Activated CD4-positive, CD25-positive, alpha-beta regulatory T cell treated with anti-CD3 and anti-CD28 coated beads, Interleukin-2, amount 50 U/mL, for 16 hours (primary cell): ENCODE results near the gene CD38.
A peak's percentile ranks its signal among the peaks of the same experiment; 100 is the strongest.
"Not testable (repeated sequence)": the region's sequence is repeated elsewhere in the genome, so short reads cannot be mapped to it uniquely, and the experiment has no call there.

ENCODE experiments used
- DNase-seq: peaks from one replicate; pipeline ENCODE4 v3.0.0-alpha.2; 2020; ENCODE audit warnings: low read depth, low spot score

Gene CD38

DNA sequence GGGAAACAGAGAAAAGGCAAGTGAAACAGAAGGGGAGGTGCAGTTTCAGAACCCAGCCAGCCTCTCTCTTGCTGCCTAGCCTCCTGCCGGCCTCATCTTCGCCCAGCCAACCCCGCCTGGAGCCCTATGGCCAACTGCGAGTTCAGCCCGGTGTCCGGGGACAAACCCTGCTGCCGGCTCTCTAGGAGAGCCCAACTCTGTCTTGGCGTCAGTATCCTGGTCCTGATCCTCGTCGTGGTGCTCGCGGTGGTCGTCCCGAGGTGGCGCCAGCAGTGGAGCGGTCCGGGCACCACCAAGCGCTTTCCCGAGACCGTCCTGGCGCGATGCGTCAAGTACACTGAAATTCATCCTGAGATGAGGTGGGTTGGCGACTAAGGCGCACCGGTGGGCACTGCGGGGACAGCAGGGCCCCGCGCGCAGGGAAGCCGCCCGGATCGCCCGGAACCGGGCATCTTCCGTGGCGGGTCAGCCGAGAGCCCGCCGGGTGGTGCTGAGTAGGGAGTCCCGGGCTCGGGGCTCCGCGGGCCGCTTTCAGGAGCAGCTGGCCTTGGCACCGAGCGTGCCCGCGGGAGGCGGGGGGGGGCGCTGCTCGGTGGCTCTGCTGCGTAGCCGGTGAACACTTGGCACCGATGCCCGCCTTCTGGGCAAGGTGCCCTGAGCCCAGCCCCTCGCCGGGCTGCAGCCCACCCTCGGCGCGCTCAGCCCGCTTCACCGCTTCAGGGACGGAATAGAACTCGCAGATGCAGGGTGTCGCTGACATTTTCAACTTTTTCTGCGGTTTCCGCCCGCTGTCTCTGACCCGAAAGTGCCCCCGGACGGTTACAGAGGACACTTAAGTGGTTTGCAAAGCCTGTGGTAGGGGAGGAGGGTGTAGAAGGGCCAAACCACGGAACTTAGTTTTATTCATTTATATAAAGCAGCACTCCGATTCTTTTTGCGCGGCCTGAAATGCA is at the start of gene CD38:
CD38 (plus strand) TSS at position 40 of the 953 bp plus-strand sequence; CDS start at position 127, 87 bp downstream.
- no peak for DNase-seq

DNA sequence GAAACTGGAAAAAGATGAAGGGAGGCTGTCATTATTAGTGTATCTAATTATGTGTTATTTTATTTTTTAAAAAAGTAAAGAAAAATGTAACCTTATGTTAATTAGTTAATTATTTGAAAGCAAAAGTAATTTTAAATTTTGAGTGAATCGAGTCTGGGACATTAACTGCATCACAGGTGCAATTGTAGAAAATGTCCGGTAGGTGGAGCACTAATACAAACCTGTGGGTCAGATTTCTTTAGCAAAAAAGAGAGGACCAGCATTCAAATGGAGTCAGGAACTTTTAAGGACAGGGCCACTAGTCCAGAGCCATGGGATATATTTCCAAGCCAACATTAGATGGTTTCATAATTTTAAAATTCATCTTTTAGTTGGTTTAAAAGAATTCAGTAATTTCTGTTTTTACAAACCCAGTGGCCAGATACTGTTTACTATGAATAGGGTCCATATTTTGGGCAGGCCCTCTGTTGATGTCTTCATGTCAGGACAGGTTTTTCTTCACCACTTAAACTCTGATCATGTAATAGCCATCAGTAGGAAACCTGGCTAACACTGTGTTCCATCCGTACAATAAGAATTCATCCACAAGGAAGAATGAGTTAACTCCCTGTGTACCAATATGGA is 48.1 kb upstream of the CD38 start:
- peak; percentile 6 for DNase-seq

DNA sequence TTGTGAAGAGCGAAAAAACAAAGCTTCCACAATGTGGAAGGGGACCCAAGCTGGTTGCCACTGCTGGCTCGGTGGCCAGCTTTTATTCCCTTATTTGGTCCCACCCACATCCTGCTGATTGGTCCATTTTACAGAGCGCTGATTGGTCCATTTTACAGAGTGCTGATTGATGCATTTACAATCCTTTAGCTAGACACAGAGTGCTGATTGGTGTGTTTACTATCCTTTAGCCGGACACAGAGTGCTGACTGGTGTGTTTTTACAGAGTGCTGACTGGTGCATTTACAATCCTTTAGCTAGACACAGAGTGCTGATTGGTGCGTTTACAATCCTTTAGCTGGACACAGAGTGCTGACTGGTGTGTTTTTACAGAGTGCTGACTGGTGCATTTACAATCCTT is 45.1 kb upstream of the CD38 start:
- DNase-seq: not testable (repeated sequence)

DNA sequence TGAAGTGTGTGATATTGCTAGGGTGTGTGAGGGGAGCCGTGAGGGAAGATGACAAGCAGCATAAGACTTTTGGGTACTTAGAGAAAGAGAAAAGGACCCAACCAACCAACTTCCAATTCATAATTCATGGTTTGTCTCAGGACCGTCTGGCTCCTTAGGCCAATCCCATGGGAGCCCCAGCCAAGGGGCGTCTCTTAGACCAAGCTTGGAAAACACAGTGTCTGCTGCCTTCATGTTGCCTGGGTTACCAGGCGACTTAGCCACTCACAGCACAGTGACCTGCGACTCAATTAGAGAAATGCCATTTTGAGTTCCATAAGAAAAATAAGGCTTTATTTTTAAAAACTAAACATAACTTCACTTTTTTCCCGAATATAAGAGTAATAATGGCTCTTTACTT is 42.6 kb upstream of the CD38 start:
- no peak for DNase-seq

DNA sequence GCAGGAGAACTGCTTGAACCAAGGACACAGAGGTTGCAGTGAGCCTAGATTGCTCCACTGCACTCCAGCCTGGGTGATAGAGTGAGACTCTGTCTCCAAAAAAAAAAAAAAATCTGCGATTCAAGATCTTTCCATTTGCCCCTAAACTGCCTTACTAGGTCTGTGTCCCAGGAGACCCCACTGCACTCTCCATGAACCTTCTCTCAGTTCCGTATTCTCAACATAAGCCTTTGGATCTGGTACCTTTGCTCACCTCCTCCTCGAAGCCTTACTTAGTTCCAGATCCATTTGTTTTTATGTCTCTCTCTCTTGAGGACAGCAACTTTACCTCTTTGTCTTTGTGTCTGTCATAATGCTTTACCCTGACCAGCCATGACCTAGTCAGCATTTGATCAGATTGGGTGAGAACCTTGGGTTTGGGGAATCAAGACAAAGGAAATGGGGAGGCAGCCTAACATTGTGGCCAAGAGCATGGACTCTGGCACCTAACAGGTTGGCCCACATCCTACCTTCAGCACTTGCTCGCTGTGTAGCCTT is 41.5 kb upstream of the CD38 start:
- DNase-seq: no peak

DNA sequence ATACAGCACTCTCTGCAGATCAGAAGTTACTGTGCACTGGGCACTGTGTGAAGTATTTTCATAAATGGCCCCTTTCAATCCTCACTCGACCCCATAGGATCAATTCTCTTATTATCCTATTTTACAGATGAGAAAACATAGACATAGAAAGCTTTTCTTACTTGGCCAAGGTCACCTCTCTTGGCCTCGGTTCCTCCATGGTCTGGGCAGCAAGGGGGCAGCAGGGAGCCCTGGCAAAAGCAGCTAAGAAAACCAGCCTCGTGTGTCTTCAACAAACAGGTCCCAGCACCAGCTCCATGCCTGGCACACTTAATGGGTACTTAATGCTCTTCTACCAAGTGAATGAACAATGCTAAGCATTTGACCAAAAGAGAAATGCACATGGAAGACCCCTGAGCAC is 40.9 kb upstream of the CD38 start:
- DNase-seq: no peak

DNA sequence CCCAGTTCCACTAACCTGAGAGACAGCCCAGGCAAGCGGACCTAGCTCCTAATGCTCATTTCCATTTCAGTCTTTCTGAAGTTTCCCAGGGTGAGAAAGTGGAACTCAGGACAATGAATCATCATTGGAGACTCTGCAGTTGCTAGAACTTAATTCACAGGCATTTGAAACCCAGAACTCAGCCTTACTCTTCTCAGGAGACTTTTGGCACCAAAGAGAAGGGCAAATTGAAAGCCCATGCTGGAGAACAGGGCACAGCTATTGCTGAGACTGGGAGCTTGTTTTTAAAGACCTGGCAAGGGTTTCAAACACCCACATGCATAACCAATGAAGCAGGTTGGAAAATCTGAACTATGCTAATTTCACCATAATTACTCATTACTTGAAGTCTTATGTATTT is 39.3 kb upstream of the CD38 start:
- DNase-seq: no peak

DNA sequence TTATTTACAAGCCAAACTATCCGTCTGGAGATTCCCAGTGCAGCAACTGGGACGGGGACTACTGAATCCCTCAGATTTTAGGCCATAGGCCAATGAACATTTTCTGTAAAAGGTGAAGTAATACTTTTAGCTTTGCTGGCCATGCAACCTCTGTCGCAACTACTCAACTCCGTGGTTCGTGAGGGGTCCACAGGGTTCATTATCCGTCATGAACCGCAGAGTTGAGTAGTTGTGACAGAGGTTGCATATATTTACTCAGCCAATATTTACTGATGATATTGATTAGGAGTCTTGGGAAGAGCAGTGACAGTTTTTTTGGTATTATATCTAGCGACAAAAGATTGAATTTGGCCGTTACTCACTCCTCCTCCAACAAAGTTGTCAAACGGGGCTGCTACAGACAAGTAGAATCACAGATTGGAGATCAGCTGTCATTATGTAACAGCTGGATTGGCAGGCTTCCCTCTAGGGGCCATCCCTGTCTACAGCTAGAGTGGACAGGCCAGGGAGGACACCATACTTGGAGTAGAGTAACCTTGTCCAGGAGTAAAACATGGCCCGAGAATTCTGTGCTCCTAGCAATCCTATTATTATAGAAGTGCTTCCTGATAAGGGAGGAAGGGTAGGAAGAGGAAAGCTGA is 37.2 kb upstream of the CD38 start:
- DNase-seq: no peak

DNA sequence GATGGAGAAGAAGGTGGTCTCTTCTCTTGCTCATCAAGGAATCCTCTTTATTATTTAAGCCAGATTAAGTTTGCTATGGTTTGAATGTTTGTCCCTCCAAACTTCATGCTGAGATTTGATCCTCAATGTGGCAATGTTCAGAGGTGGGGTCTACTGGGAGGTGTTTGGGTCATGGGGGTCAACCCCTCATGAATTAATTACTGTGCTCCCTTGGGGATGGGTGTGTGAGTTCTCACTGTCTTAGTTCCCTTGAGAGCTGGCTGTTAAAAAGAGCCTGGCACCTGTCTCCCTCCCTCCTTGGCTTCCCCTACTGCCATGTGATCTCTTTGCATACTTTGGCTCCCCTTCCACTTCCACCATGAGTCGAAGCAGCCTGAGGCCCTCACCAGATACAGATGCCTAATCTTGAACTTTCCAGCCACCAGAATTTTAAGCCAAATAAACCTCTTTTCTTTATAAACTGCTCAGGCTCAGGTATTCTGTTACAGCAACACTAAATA is 36.0 kb upstream of the CD38 start:
- DNase-seq: no peak

DNA sequence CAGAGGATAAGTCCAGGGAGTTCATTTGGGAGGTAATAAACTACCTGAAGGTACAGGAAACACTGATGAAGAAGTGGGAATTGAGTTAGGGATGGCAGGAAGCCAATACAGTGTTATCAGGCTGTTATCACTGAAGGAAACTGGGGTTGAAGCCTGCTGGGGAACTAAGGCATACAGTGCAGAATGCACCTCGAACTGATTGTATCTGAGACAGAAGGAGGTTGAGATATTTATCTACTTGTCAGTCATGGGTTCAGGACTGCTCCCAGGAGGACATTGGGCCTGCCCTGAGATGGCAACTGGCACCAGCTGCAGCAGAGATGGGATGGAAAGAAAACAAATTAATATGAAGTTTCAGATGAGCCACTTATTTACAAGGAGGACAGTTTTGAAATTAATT is 35.5 kb upstream of the CD38 start:
- DNase-seq: no peak

DNA sequence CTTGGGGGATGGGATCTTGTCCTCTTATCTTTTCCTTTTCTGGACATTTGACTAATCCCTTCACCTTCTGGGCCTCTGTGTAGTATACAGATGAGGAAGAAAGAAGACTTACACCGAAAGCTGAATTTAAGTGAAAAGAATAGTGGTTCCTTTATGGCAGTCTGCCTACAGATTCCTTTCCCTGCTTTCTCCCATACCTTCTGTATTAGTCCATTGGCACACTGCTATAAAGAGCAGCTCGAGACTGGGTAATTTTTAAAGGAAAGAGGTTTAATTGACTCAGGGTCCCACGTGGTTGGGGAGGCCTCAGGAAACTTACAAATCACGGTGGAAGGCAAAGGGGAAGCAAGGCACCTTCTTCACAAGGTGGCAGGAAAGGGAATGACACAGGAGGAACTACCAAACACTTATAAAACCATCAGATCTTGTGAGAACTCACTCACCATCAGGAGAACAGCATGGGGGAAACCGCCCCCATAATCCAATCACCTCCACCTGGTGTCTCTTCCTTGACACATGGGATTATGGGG is 34.0 kb upstream of the CD38 start:
- no peak for DNase-seq

DNA sequence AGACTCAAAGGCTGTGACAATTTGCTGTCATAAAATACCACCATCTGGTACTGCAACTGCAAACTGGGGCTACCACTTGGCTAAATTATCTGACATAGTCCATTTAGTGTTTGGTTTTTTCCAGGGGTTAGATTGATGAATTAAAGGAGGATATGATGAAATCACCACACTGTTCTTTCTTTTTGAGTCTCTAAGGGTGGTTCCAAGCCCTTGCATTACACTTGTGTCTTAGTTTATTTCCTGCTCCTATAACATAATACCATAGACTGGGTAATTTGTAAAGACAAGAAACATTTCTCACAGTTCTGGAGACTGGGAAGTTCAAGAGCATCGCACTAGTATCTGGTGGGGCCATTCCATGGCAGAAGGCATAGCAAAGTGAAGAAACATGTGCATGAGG is 32.0 kb upstream of the CD38 start:
- DNase-seq: no peak

DNA sequence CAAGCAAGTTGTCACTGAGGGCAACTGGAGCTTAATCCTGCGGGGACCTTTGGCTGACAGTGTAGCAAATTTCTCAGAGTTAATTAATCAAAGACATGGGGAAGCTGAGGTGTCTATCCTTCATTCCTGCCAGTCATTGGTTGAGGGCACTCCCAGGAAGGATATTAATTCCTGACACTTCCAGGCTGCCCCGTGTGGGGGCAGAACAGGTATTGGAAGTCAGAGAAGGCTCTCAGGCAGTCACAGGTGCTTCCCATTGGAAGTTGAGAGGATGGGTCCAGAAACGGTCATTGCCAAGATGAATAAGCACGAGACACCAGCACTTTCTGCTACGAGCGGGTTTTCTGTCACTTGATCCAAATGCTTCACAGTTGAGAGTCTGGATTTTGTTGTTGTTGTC is 29.1 kb upstream of the CD38 start:
- DNase-seq: no peak

DNA sequence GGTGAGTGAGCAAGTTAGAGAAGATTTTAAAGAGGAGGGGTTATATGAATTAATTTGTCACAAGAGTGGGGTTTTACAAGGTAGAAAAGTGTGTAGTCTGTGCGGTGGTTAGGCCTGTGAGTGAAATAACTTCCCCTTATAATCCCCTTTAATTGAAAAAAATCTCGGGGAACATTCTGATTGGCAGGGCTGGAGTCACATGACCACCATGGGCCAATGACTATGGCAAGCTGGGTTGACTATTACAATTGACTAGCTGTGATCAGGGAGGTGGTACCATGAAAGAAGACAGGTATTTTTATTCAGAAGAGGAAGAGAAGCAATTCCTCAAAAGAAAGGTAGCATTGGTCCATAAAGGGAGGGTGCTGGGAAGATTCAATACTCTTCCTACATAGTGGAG is 27.0 kb upstream of the CD38 start:
- DNase-seq: no peak

DNA sequence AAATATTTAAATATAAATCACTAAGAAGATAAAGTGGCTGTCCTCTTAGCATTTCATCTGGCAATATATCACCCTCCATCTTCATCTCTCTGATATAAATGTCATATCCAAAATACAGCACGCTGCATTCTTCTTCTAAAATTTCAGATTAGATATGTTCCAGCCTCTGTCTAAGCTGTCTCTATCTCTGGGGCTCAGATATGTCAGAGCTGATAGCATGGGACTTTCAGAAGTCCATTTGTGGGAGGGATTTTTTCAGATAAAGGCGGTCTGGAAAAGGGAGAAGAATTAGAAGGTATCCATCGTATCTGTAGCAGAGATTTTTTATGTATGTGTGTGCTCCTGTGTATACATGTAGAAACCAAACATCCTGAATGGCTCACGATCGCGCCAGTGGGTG is 25.0 kb upstream of the CD38 start:
- no peak for DNase-seq

DNA sequence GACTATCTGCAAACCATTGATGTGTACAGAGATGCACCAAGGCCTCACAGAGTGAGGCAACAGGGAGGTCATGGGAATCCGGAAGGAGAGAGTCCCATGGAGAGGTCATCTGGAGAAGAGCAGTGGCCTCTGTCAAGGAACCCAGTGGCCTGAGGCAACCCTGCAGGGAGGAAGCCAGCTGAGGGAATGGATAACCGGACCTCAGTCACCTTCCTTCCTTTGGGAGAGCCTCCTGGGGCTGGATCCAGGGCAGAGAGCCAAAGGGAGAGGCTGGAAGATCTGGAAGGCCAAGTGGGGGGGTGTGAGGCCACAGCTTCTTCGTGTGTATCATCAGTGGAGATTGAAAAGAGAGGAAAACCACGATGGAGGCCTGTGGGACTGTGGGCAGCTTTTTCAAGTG is 24.3 kb upstream of the CD38 start:
- no peak for DNase-seq

DNA sequence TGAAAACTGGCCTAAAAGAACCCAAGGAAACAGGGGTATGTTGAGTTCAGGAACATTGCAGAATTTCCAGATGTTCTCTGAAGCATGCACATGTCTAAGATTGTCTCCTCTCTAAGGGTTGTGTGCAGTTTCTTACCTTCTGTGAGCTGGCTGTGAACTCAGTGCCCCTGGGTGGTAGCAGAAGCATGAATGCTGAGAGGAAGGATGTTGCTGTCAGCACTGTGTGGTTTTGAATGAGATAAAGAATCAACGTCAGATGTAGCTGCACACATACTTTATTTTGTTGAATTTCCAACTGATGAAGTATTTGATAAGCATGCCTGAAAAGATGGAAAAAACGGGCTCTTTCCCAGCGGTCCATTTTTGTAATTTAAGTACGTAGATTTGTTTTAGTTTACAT is 23.8 kb upstream of the CD38 start:
- no peak for DNase-seq

DNA sequence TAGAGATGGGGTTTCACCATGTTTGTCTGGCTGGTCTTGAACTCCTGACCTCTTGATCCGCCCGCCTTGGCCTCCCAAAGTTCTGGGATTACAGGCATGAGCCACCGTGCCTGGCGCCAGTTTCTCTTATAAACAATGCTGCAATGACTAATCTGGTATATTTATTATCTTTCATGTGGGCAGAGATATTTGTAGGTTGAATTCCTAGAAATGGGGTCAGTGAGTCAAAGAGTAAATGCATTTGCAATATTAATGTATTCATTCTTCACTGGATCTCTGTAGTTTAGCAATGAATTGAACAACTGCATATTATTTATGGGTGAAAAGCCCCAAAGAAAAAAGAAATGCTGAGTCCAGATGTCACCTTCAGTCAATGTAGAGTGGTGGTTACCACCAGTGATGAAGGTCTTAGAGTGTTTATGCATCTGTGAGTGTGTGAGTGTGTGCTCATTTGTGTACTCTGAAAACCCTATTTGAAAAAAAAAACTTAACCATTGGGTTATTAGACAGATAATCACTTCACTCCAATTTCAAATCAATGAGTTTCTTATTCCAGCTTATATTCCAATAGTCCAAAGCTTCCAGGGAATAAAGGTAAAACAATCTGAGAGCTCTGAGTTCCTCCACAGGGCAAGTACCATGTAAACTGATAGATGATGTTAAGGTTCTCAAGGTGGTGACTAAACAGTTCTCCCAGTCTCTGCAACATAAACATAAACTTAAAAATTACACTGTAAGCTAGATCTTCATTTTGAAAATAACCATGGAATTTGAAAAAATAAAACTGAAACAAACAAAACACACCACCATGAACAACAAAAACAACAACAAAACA is 22.6 kb upstream of the CD38 start:
- DNase-seq: no peak

DNA sequence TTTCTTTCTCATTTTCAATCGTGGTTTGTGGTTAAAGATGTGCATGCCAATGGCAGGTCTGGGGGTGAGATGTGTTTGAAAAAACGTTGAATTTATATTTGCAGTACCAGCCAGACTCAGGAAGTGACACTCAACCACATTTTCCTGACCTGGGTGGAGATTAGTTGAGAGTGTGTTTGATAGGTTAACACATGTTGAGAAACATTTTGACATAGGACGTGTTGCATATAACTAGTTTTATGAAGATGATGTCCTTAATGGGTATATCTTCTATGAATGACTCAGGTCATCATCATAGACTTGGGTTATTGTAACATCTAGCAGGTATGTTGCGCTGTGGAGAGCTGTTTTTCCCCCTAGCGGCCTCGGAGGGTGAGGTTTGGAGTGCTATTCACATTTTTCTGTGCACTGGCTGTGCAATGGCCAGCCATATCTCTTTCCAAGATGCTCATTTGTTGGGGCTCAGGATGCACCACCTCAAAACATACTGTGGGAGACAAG is 21.7 kb upstream of the CD38 start:
- DNase-seq: peak; percentile 58

DNA sequence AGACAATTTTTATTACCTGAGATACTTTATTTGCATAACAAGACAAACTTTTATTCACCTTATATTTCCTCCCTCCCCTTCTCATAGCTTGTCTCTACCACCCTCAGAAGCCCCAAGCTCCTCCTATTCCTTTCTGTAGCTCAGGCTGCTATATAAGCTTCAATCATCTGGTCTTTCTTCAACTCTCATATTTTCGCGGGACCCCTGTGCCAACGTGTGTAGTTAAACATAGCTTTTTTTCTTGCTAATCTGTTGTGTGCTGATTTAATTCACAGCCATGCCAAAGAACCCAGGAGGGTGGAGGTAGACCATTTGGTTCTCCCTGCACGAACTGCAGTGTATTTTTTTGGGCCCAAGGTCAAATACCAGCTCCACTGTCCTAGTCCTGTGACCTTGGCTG is 21.1 kb upstream of the CD38 start:
- no peak for DNase-seq

DNA sequence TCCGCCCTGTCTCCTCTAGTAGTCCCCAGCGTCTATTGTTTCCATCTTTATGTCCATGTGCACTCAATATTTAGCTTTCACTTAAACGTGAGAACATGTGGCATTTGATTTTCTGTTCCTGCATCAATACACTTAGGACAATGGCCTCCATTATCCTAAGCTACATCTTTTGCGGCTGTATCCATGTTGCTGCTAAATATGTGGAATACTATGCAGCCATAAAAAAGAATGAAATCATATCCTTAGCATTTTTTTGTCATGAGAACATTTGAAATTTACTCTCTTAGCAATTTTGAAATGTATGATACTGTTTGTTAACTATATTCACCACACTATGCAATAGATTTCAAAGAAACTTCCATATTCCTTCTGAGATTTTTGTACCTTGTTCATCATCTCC is 19.8 kb upstream of the CD38 start:
- no peak for DNase-seq
